ENCODE data around the gene MXD1.

The MXD1 gene

GRCh38 chr2:69914950-69915945 lies at the start of gene MXD1:
MXD1 (plus strand) TSS chr2:69915109; CDS start chr2:69915331, 222 bp downstream.
- Histone ChIP-seq H3K9me2 (replicated peaks; ENCODE audit: low read depth, low read length) (no peaks in the 10 kb centered on the region), H3F3A (ENCODE audit: low read depth) (no peaks in the 10 kb centered on the region), H3K9ac (ENCODE audit: low read depth, low read length, poor library complexity, severe bottlenecking) (peak within 1 kb of the TSS; percentile 77), H3K27me3 (ENCODE audit: insufficient read depth, low read length, poor library complexity, severe bottlenecking) (no peaks in the 10 kb centered on the region), H3K79me2 (ENCODE audit: insufficient read depth, low read length) (peaks cover 13% of the 10 kb centered on the region; the same call in 1 of the 2 replicates), H3K4me2 (ENCODE audit: low read depth, low read length, poor library complexity, severe bottlenecking) (peak within 1 kb of the TSS; percentile 87), H4K20me1 (ENCODE audit: insufficient read depth, low read length, poor library complexity, severe bottlenecking) (peaks cover 6% of the 10 kb centered on the region), H3K4me3 (ENCODE audit: low read length, poor library complexity, severe bottlenecking) (peak within 1 kb of the TSS; percentile 95), H3K4me1 (ENCODE audit: insufficient read depth, low read length, poor library complexity, severe bottlenecking) (peaks cover 14% of the 10 kb centered on the region), H3K36me3 (ENCODE audit: insufficient read depth, low read length) (no peaks in the 10 kb centered on the region), H2AFZ (ENCODE audit: low read length) (peak within 1 kb of the TSS; percentile 78), H3K9me3 (ENCODE audit: insufficient read depth, low read depth, low read length) (no peaks in the 10 kb centered on the region)
- TF ChIP-seq CTCF (conservative IDR thresholded peaks at IDR 0.05; ENCODE audit: low read length), result no peak

- TF ChIP-seq CTCF (conservative IDR thresholded peaks at IDR 0.05; ENCODE audit: low read length), result no peak
- TF ChIP-seq EZH2phosphoT487 (IDR thresholded peaks at IDR 0.05; ENCODE audit: borderline replicate concordance), result no peak
- no peaks in the 10 kb centered on the region for H3K36me3 ChIP-seq (ENCODE audit: insufficient read depth, low read length)
- no peaks in the 10 kb centered on the region for H3F3A ChIP-seq (ENCODE audit: low read depth)
- no peaks in the 10 kb centered on the region for H3K27me3 ChIP-seq (ENCODE audit: insufficient read depth, low read length, poor library complexity, severe bottlenecking)
- H3K4me2 ChIP-seq (ENCODE audit: low read depth, low read length, poor library complexity, severe bottlenecking), result no peak overlapping the region
- peaks cover 4% of the 10 kb centered on the region for H3K4me1 ChIP-seq (ENCODE audit: insufficient read depth, low read length, poor library complexity, severe bottlenecking)
- H3K9me2 ChIP-seq (replicated peaks; ENCODE audit: low read depth, low read length), result no peaks in the 10 kb centered on the region
- H4K20me1 ChIP-seq (ENCODE audit: insufficient read depth, low read length, poor library complexity, severe bottlenecking), result no peaks in the 10 kb centered on the region
- H2AFZ ChIP-seq (ENCODE audit: low read length), result no peak overlapping the region
- no peak overlapping the region for H3K9ac ChIP-seq (ENCODE audit: low read depth, low read length, poor library complexity, severe bottlenecking)
- no peaks in the 10 kb centered on the region for H3K9me3 ChIP-seq (ENCODE audit: insufficient read depth, low read depth, low read length)
- H3K79me2 ChIP-seq (ENCODE audit: insufficient read depth, low read length), result no peaks in the 10 kb centered on the region
- H3K4me3 ChIP-seq (ENCODE audit: low read length, poor library complexity, severe bottlenecking), result no peak overlapping the region
Measured at GRCh38 chr2:69888451-69888850, 26.5 kb upstream of the MXD1 start.

GRCh38 chr2:69889302-69889701 lies 25.6 kb upstream of the MXD1 start:
- TF ChIP-seq CTCF (conservative IDR thresholded peaks at IDR 0.05; ENCODE audit: low read length) (no peak), EZH2phosphoT487 (IDR thresholded peaks at IDR 0.05; ENCODE audit: borderline replicate concordance) (no peak)

More at GRCh38 chr2:69889302-69889701, 25.6 kb upstream of the MXD1 start:
- no peaks in the 10 kb centered on the region for H3K9me3 ChIP-seq (ENCODE audit: insufficient read depth, low read depth, low read length)
- H3K9me2 ChIP-seq (replicated peaks; ENCODE audit: low read depth, low read length), result no peaks in the 10 kb centered on the region
- H3K36me3 ChIP-seq (ENCODE audit: insufficient read depth, low read length), result no peaks in the 10 kb centered on the region
- peaks cover 3% of the 10 kb centered on the region for H4K20me1 ChIP-seq (ENCODE audit: insufficient read depth, low read length, poor library complexity, severe bottlenecking)
- no peak overlapping the region for H3K9ac ChIP-seq (ENCODE audit: low read depth, low read length, poor library complexity, severe bottlenecking)
- H3K4me2 ChIP-seq (ENCODE audit: low read depth, low read length, poor library complexity, severe bottlenecking), result no peak overlapping the region
- no peaks in the 10 kb centered on the region for H3F3A ChIP-seq (ENCODE audit: low read depth)
- peaks cover 6% of the 10 kb centered on the region for H3K4me1 ChIP-seq (ENCODE audit: insufficient read depth, low read length, poor library complexity, severe bottlenecking)
- H3K4me3 ChIP-seq (ENCODE audit: low read length, poor library complexity, severe bottlenecking), result no peak overlapping the region
- H3K27me3 ChIP-seq (ENCODE audit: insufficient read depth, low read length, poor library complexity, severe bottlenecking), result no peaks in the 10 kb centered on the region
- H3K79me2 ChIP-seq (ENCODE audit: insufficient read depth, low read length), result peaks cover 6% of the 10 kb centered on the region
- H2AFZ ChIP-seq (ENCODE audit: low read length), result no peak overlapping the region

All from Loucy (cell line).